HG03025 (cell line): Measurements from ENCODE around the gene JMJD1C.

Experiments used
- ATAC-seq: cut with Tn5 transposase; IDR thresholded peaks from one replicate; pipeline ENCODE4 v1.9.1; 2021; ENCODE audit warnings: mild to moderate bottlenecking, moderate library complexity; ENCODE audit not compliant: unreplicated experiment, low FRiP score

Gene JMJD1C

DNA sequence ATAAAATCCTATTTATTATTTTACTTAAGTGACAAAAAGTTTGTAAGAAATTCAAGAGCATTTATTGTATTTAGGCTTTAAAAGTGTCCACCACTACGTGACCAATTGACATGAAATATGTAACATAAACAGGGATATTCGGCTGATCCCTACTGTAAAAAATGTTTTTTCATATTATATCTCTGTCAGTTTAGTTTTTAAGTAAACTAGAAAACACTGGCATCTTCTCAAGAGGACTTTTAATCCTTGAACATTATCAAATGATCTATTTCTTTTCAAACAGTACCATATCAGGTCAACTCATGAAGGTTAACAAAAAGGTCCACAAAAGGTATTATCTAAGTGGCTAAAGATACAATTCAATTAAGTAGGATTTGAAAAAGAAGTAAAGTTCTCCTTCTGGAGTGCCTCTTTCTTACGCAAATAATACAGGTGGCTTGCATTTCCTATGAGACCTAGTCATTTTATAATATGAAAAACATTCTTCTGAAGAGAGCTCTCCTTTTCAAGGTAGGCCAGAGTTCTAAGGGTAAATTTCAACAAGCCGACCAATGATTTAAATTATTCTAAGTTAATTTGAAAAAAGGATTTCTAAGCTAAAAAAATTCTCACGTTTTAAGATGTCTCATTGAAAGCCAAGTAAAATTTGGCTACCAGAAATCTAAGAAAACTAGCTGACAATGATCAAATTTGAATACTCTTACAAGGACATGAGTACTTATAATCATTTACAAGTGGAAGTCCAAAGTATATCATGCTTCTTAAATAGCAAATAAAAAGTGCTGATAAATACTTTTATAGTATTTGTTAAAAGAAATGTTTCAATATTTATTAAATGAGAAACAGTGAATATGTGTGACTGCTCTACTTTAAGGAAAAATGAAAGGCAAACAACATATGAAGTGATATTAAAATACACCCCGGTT lies 199.1 kb downstream of the JMJD1C start:
- no peak for ATAC-seq

DNA sequence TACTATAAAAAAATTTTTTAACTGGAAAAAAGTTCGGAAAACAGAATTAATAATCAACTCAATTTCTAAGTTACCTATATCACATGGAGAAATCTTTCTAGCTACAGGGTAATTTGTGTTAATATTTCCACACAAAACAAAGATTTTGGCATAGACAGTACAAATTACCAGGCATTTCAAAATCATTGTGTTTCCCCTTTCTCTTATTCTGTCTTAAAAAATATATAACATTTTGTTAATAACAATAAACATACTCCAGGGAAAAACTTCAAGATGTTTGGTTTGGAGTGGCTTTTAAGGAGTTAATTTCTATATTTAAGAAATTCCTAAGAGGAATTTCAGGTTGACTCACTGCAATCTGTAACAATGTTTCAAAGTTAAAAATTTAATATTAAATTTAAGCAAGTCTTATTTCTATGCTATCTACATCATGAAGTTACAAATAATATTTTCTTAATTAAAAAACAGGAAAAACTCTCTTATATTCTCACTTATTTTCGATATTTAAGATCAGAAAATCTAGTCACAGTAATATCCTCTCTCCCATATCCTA lies 200.0 kb downstream of the JMJD1C start:
- ATAC-seq, result no peak

GRCh38 chr10:63265222-63265617 lies 200.6 kb downstream of the JMJD1C start:
- ATAC-seq, result no peak

GRCh38 chr10:63264617-63265221 lies 201.1 kb downstream of the JMJD1C start:
- no peak for ATAC-seq

DNA sequence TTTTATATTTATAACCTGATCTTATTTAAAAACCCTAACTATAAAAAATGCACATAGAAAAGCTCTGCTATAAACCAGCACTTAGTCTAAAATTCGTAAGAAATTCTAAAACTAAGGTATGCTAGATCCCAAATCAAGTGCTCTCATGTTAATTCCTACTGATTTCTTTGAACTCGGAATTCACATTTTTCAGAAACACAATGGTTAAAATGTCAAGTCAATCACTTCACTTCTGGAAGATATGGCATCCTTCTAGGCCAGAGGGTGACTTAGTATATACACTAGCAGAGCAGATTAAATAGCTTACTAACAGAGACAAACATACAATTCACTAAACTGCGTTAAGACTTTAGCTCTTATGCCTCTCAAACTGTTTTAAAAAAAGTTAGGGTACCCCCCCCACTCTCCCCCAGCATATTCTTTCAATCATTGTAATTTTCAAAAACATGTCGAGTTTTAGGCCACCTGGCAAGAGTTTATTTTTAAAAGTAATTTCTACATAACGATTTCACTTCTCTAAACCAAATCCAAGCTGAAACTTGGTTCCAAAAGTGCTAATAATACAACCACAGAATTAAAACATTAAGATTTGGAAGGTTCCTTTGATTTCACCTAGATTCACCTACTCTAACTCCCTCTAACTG lies 203.2 kb downstream of the JMJD1C start:
- ATAC-seq, result no peak

DNA sequence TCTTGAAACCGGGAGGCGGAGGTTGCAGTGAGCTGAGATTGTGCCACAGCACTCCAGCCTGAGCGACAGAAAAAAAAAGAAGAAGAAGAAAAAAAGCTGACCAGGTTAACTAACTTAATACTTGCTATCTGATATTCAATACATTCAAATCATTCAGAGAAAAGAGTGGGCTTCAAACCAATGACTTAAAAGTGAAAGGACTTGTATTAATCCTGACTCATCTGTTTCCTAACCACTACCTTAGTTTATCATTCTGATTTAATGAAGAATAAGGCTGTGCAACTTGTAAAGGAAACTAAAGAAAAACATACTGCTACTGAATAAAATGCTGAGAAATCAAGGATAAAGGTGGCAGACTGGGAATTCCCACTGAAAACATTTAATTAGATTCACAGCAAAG lies 204.3 kb downstream of the JMJD1C start:
- no peak for ATAC-seq

DNA sequence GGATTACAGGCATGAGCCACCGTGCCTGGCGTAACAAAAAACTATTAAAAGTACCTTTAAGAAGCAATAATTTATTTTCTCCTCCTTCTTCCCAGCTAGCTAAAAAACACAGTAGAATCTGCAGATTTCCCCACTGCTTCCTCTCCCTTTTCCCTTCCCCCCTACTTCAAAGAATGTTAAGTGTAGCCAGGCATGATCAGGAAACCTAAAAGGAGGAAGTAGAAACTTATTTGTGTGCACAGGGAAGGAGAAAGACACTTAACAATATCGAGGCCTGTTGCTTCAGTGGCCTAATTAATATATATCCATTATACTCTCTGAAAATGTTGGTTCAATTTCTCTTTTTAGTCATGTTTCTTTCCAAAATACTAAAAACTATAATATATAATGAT lies 204.9 kb downstream of the JMJD1C start:
- no peak for ATAC-seq

GRCh38 chr10:63260103-63260859 lies 205.5 kb downstream of the JMJD1C start:
- no peak for ATAC-seq

DNA sequence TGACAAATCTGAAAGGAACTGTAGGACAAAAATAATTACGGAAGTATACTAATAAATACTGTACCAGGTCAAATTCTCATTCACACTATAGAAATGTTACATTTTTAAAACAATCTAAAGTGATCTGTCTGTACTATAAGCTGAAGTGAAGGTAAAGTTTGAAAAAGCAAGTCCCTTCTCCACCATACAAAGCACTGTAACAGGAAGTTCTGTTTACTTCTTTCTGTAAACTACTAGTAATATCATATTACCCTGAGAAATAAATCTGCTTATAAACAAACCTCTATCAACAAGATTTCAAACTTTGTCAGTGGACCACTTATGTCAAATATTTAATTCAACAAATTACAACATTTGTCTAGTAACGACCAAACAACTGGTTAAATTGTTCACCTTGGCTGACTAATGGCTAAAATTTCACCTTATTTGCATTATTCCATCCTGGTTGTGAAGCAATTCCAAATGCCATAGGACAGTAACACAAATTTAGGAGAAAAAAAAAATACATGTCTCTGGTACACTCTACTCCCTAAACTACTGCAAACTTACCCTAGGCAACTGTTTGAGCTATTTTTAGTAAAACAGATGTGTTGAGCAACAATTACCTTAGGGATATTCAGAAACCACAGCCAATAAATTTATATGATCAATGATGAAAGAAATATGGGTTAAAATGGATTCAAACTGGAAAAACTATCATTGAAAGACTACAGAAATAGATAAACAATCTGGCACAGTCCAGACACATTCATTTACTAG lies 206.7 kb downstream of the JMJD1C start:
- no peak for ATAC-seq

- no peak for ATAC-seq
Observed at GRCh38 chr10:63257778-63258177, 208.0 kb downstream of the JMJD1C start.

- no peak for ATAC-seq
Observed at GRCh38 chr10:63256009-63256773, 209.6 kb downstream of the JMJD1C start.

- no peak for ATAC-seq
Observed at GRCh38 chr10:63255316-63255715, 210.5 kb downstream of the JMJD1C start.

DNA sequence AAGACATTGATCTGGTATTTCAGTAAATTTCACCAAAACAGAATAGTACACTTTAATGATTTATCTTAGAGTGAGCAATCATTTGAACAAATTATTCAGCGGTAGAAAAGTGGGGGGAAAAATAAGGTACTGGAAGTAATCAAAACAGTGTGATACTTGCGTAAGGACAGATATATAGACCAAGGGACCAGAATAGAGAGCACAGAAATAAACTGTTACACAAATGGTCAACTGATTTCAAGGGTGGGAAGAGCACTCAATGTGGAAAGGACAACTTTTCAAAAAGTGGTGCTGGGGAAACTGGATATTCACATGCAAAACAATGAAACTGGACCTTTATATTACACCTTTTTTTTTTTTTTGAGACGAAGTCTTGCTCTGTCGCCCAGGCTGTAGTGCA lies 212.7 kb downstream of the JMJD1C start:
- no peak for ATAC-seq

GRCh38 chr10:63252095-63252762 lies 213.5 kb downstream of the JMJD1C start:
- ATAC-seq, result no peak

DNA sequence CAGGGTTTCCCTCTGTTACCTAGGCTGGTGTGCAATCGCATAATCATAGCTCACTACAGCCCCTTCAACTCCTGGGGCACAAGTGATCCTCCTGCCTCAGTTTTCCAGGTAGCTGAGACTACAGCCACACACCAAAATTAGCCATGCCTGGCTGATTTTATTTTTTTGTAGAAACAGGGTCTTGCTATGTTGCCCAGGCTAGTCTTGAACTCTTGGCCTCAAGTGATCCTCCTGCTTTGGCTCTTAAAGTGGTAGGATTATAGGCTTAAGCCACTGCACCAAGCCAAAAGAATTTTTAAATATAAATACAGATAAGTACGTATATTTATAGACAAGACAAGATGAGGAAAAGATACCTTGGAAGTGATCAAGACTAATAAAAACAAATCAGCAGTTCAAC lies 215.7 kb downstream of the JMJD1C start:
- ATAC-seq, result no peak

DNA sequence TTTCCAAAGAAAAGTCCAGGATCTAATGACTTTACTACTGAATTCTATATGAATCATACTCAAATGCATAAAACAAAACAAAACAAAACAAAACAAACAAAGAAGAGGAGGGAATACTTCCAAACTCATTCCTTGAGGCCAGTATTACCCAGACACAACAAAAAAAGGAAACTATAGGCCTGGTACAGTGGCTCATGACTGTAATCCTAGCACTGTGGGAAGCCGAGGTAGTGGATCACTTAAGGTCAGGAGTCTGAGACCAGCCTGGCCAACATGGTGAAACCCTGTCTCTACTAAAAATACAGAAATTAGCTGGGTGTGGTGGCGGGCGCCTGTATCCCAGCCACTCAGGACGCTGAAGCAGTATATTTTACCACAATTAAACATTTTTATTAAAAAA lies 218.0 kb downstream of the JMJD1C start:
- ATAC-seq, result no peak

DNA sequence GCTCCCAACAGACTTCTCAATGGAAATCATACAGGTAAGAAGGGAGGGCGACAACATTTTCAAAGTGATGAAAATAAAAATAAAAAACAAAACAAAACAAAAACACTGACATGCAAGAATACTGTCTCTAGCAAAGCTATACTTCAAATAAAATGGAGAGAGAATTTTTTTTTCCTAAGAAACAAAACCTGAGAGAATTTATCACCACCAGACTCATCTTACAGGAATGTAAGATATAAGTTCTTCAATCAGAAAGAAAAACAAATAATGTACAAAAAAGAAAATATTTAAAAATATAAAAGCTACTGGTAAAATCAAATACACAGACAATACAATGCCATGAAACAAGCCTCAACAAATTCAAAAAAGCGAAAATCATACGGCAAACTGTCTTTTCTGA lies 219.4 kb downstream of the JMJD1C start:
- ATAC-seq, result no peak

DNA sequence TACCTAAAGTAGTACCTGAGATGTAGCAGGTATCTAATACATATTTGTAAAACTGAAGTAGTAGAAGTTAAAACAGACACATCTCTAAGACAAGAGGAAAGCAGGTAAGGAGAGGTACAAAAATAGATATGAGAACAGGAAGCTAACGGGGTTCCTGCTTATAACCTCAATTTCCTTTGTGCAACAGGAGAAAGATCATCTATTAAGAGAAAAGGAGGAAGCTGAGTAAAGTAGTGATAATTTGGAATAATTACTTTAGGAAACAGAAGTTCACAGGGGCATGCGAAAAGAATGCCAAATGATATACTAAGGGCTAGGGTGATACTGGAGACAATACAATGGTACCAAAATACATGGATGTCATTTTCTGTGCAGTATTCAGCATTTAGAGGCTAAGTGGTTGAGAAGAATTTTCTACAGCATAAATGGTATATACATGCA lies 223.9 kb downstream of the JMJD1C start:
- ATAC-seq, result no peak
